IMR-90 (cell line): ENCODE results near the gene PRRT2. TPM values are rescaled to one million over a fixed set of nuclear protein-coding genes. Genes with fewer than 3 reads are reported as not detected.
A peak's percentile ranks its signal among the peaks of the same experiment; 100 is the strongest.

Source experiments
- ATAC-seq: fragments of 200-7000 bp; cut with Tn5 transposase; 2 replicates; pipeline ENCODE4 v1.9.1; 2020; ENCODE audit warnings: low read depth, mild to moderate bottlenecking, moderate library complexity
- BruUV-seq: library from RNA; stranded (reverse); fragments of 400-500 nt; replicated peaks from 2 replicates; lab custom pipeline; 2021; lab: Mats Ljungman, UMichigan
- CTCF ChIA-PET: fragments of 300-600 bp; formaldehyde crosslinking; extraction: SDS; loops from one replicate; lab custom pipeline; 2021; ENCODE audit warnings: antibody characterized with exemption; lab: Yijun Ruan, JAX
- POLR2A ChIA-PET: fragments of 300-600 bp; sonication (Branson Sonifier 250); formaldehyde crosslinking; loops from one replicate; lab custom pipeline; 2022; ENCODE audit warnings: antibody characterized with exemption; ENCODE audit not compliant: unreplicated experiment; lab: Charles Lee
- DNase-seq: peaks from one replicate; pipeline ENCODE4 v3.0.0; 2013
- H2AFZ ChIP-seq: replicated peaks from 2 replicates; pipeline ENCODE3; 2013; ENCODE audit warnings: low read length, mild to moderate bottlenecking; ENCODE audit not compliant: poor library complexity
- H2AK5ac ChIP-seq: 2 replicates; pipeline ENCODE4 v1.6.1; 2013; ENCODE audit warnings: low read depth, low read length, inconsistent platforms
- H2AK9ac ChIP-seq: replicated peaks from 2 replicates; pipeline ENCODE3; 2013; ENCODE audit warnings: mild to moderate bottlenecking, low read depth, low read length, moderate library complexity; ENCODE audit not compliant: poor library complexity
- H2BK120ac ChIP-seq: 2 replicates; pipeline ENCODE4 v1.6.1; 2013; ENCODE audit warnings: low read depth, low read length, inconsistent platforms
- H2BK15ac ChIP-seq: 3 replicates; pipeline ENCODE4 v1.6.1; 2013; ENCODE audit warnings: low read depth, low read length, inconsistent platforms
- H2BK20ac ChIP-seq: 2 replicates; pipeline ENCODE4 v1.6.1; 2013; ENCODE audit warnings: low read depth, mild to moderate bottlenecking, inconsistent platforms, low read length, moderate library complexity
- H2BK5ac ChIP-seq: 2 replicates; pipeline ENCODE4 v1.6.1; 2013; ENCODE audit warnings: mild to moderate bottlenecking, low read depth, low read length, inconsistent platforms; ENCODE audit not compliant: poor library complexity, severe bottlenecking
- H3K14ac ChIP-seq: replicated peaks from 2 replicates; pipeline ENCODE4 v1.6.1; 2013; ENCODE audit warnings: low read depth, low read length, inconsistent platforms
- H3K18ac ChIP-seq: 2 replicates; pipeline ENCODE4 v1.6.1; 2013; ENCODE audit warnings: low read depth, low read length, control low read depth
- H3K23ac ChIP-seq: 2 replicates; pipeline ENCODE4 v1.6.1; 2013; ENCODE audit warnings: low read depth, low read length, inconsistent platforms
- H3K27ac ChIP-seq: 2 replicates; pipeline ENCODE4 v1.5.1; 2013; ENCODE audit warnings: mild to moderate bottlenecking, control low read depth, low read length; ENCODE audit not compliant: insufficient read depth
- H3K27me3 ChIP-seq: 2 replicates; pipeline ENCODE4 v1.6.1; 2013; ENCODE audit warnings: low read length; ENCODE audit not compliant: control insufficient read depth, insufficient read depth
- H3K36me3 ChIP-seq: 2 replicates; pipeline ENCODE4 v1.6.1; 2013; ENCODE audit warnings: low read length, mixed read lengths; ENCODE audit not compliant: control insufficient read depth, insufficient read depth
- H3K4ac ChIP-seq: 2 replicates; pipeline ENCODE4 v1.6.1; 2013; ENCODE audit warnings: low read depth, low read length, inconsistent platforms
- H3K4me1 ChIP-seq: 2 replicates; pipeline ENCODE4 v1.6.1; 2013; ENCODE audit warnings: low read length, mixed read lengths; ENCODE audit not compliant: control insufficient read depth, insufficient read depth
- H3K4me2 ChIP-seq: 2 replicates; pipeline ENCODE4 v1.6.1; 2013; ENCODE audit warnings: low read depth, mild to moderate bottlenecking, control low read depth, low read length, moderate library complexity
- H3K4me3 ChIP-seq: 2 replicates; pipeline ENCODE4 v1.5.1; 2013; ENCODE audit warnings: low read depth, mild to moderate bottlenecking, control low read depth, low read length, moderate library complexity; ENCODE audit not compliant: insufficient read depth
- H3K56ac ChIP-seq: 2 replicates; pipeline ENCODE4 v1.6.1; 2013; ENCODE audit warnings: low read length, inconsistent platforms; ENCODE audit not compliant: insufficient read depth; ENCODE audit errors: extremely low read depth
- H3K79me1 ChIP-seq, 2 experiments: 2 replicates each; pipeline ENCODE4 v1.6.1; 2013; ENCODE audit warnings: low read length in 2 of 2, inconsistent platforms in 1 of 2, low read depth in 1 of 2
- H3K9ac ChIP-seq: 2 replicates; pipeline ENCODE4 v1.6.1; 2013; ENCODE audit warnings: low read depth, low read length, control low read depth
- H3K9me1 ChIP-seq: 2 replicates; pipeline ENCODE4 v1.6.1; 2013; ENCODE audit warnings: low read length, inconsistent platforms; ENCODE audit not compliant: insufficient read depth
- H3K9me3 ChIP-seq: 2 replicates; pipeline ENCODE4 v1.6.1; 2013; ENCODE audit warnings: low read length; ENCODE audit not compliant: control insufficient read depth, insufficient read depth
- H4K20me1 ChIP-seq: 2 replicates; pipeline ENCODE4 v1.6.1; 2013; ENCODE audit warnings: low read length, inconsistent platforms; ENCODE audit not compliant: insufficient read depth
- H4K5ac ChIP-seq: 2 replicates; pipeline ENCODE4 v1.6.1; 2013; ENCODE audit warnings: mild to moderate bottlenecking, low read depth, low read length, control low read depth
- H4K8ac ChIP-seq, 2 experiments: 2 replicates each; pipeline ENCODE4 v1.6.1; 2013; ENCODE audit warnings: low read depth in 2 of 2, low read length in 2 of 2, control low read depth in 1 of 2, inconsistent platforms in 1 of 2
- H4K91ac ChIP-seq: 2 replicates; pipeline ENCODE4 v1.6.1; 2013; ENCODE audit warnings: low read depth, low read length, inconsistent platforms; ENCODE audit not compliant: insufficient read depth
- MXI1 ChIP-seq: IDR thresholded peaks from 2 replicates; pipeline ENCODE4 v1.6.1; 2012; ENCODE audit warnings: low read depth, mild to moderate bottlenecking, low read length, moderate library complexity, borderline replicate concordance
- POLR2A ChIP-seq: IDR thresholded peaks from 2 replicates; pipeline ENCODE4 v1.6.1; 2012; ENCODE audit warnings: mild to moderate bottlenecking, low read depth, low read length
- WGBS, 2 experiments: methylation state at CpG; one replicate each; pipeline versions ENCODE4 v1.1.5 to v1.1.7; 2013; ENCODE audit warnings: missing lambda C conversion rate in 2 of 2; ENCODE audit not compliant: insufficient read length in 1 of 2; ENCODE audit errors: extremely low coverage in 2 of 2; 5-methylcytosine and 5-hydroxymethylcytosine counted together
- dilution Hi-C: fragments of 300-500 bp; cut with HindIII; formaldehyde crosslinking; loops from one replicate; pipeline ENCODE4 v1.14.3; 2018; ENCODE audit warnings: low sequenced_read_pairs; ENCODE audit not compliant: unreplicated experiment
- in situ Hi-C: fragments of 300-500 bp; cut with MboI; formaldehyde crosslinking; loops from 3 replicates; pipeline ENCODE4 v1.14.3; 2019; ENCODE audit warnings: low sequenced_read_pairs, inconsistent platforms, mixed read lengths
- intact Hi-C: fragments of 100-400 bp; cut with micrococcal nuclease; formaldehyde crosslinking; loops from 2 replicates; pipeline ENCODE4 v1.10.0; 2022
- polyA plus RNA-seq, 3 experiments: library from polyadenylated mRNA; depleted of rRNA; stranded (reverse); fragments of >200 nt; gene quantifications; 2 replicates each; pipeline ENCODE4 v1.2.3, GENCODE V29; 2012; ENCODE audit warnings: low replicate concordance in 1 of 3
- total RNA-seq: library from RNA; depleted of rRNA; stranded (reverse); fragments of >200 nt; gene quantifications from 2 replicates; pipeline ENCODE4 v1.2.3, GENCODE V29; 2012

The PRRT2 gene
- total and polyA plus RNA-seq, 2 of the 4 experiments (the other 2 are of a cell fraction), result 0.90 to 10.5 TPM

DNA sequence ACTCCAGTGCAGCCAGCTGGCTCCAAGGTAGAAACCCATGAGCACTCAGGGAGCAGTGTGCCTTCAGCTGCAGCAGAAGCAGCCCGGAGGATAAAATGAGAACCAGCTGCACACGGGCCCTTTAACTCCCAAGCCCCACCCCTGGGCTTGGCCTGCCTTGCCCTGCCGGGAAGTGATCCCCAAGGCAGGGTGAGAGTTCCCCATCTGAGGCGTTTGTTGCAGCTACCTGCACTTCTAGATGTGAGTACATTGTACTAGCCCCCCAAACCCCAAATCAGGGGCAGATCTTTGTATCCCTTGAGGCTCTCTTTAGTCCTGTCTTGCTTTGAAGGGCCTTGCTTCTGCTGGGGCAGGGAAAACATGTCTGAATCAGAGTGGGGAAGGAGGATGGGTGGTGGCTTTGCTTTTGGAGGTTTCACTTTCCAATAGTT is 8.3 kb downstream of the PRRT2 start, which contains the start of gene MVP:
MVP (plus strand) TSS at position 192 of the 431 bp plus-strand sequence. CDS start 10,088 bp downstream, outside the sequence.
- peak within 1 kb of the TSS; percentile 97 for H2AK5ac ChIP-seq
- intact Hi-C loops (loop anchor here (5.0 kb wide), 1 partner anchor 42 kb away; the partner anchor contains the start of gene CDIPT), dilution Hi-C loops (no loop called here), in situ Hi-C loops (no loop called here)
- H2BK5ac ChIP-seq, result peak within 1 kb of the TSS; percentile 86
- peak within 1 kb of the TSS; percentile 80 for H2AFZ ChIP-seq
- TF ChIP-seq MXI1 (peak; percentile 52; the same call in 1 of the 2 replicates), POLR2A (no peak)
- peak within 1 kb of the TSS; percentile 94 for H3K56ac ChIP-seq
- H2BK20ac ChIP-seq, result 0 out of 2 replicates have a peak within 1 kb of the TSS, but pooled peaks have one; percentile 16
- ATAC-seq (peak; percentile 36), DNase-seq (peak; percentile 57)
- no peaks in the 10 kb centered on the region for H3K9me3 ChIP-seq
- H2BK15ac ChIP-seq, result peak within 1 kb of the TSS; percentile 77; the same call in 2 of the 3 replicates
- peak within 1 kb of the TSS; percentile 94; the same call in 1 of the 2 replicates for H3K23ac ChIP-seq
- WGBS, 2 experiments, result 0% methylated on average over 1 of the region's 4 CpGs; no CpG with 5 or more reads in 1 of the 2 experiments
- POLR2A ChIA-PET, result no interaction called here
- H3K4me3 ChIP-seq, result peak within 1 kb of the TSS; percentile 85
- H4K5ac ChIP-seq, result peak within 1 kb of the TSS; percentile 88
- peak within 1 kb of the TSS; percentile 76 for H2BK120ac ChIP-seq
- H3K27me3 ChIP-seq, result no peaks in the 10 kb centered on the region
- peak within 1 kb of the TSS; percentile 100 for H2AK9ac ChIP-seq
- BruUV-seq, result no TSS peak
- peaks cover 6% of the 10 kb centered on the region for H3K36me3 ChIP-seq
- H3K9ac ChIP-seq, result peak within 1 kb of the TSS; percentile 88
- peaks cover 10% of the 10 kb centered on the region for H4K20me1 ChIP-seq
- peaks cover 12% of the 10 kb centered on the region for H3K9me1 ChIP-seq
- H3K27ac ChIP-seq, result peak within 1 kb of the TSS; percentile 88
- H4K91ac ChIP-seq, result peak within 1 kb of the TSS; percentile 92
- H4K8ac ChIP-seq, result peak within 1 kb of the TSS; percentile 68 to 95; a peak in 3 of 4 replicates
- peak within 1 kb of the TSS; percentile 66 for H3K18ac ChIP-seq
- peaks cover 22% of the 10 kb centered on the region for H3K4me1 ChIP-seq
- peak within 1 kb of the TSS; percentile 90 for H3K4me2 ChIP-seq
- H3K4ac ChIP-seq, result peak within 1 kb of the TSS; percentile 93
- CTCF ChIA-PET, result interaction anchor here (1.8 kb wide), 1 partner anchor 28 kb away, joined by 6 read pairs; no protein-coding TSS in a partner anchor
- peaks cover 18 to 59% of the 10 kb centered on the region in 2 experiments; a peak in 3 of 4 replicates for H3K79me1 ChIP-seq
- H3K14ac ChIP-seq, result peak within 1 kb of the TSS; percentile 99
